A549 (cell line): ENCODE data around the gene ZNF646. TPM values are rescaled to one million over a fixed set of nuclear protein-coding genes. Genes with fewer than 3 reads are reported as not detected.

Experiments
- BHLHE40 ChIP-seq: IDR thresholded peaks from 2 replicates; pipeline ENCODE4 v1.6.1; 2012; ENCODE audit warnings: low read depth, low read length, inconsistent platforms
- CBX8 ChIP-seq: fragments of 200-600 bp; sonication (generic); IDR thresholded peaks from 2 replicates; pipeline ENCODE4 v1.6.1; 2016
- CEBPB ChIP-seq, 2 experiments: fragments of >200 bp in 1 of 2; sonication (Bioruptor Twin) in 1 of 2; formaldehyde crosslinking in 1 of 2; IDR thresholded peaks; 2 replicates each; pipeline ENCODE4 v1.6.1; 2012 to 2016
- CHD2 ChIP-seq: fragments of 150-350 bp; IDR thresholded peaks from 2 replicates; pipeline ENCODE4 v1.6.1; 2014; ENCODE audit warnings: low read length; ENCODE audit not compliant: partially characterized antibody
- EHF ChIP-seq: fragments of 250-450 bp; sonication (Bioruptor Pico); IDR thresholded peaks from 2 replicates; pipeline ENCODE4 v1.5.0; 2020; ENCODE audit warnings: mild to moderate bottlenecking
- EP300 ChIP-seq, 2 experiments: fragments of >200 bp; sonication (Bioruptor Twin); formaldehyde crosslinking; IDR thresholded peaks; 2 replicates in 1 of 2; 3 replicates in 1 of 2; pipeline ENCODE4 v1.6.1; 2016 to 2017
- ESRRA ChIP-seq: fragments of 150-350 bp; IDR thresholded peaks from 2 replicates; pipeline ENCODE4 v1.6.1; 2014; ENCODE audit warnings: mild to moderate bottlenecking, low read length, borderline replicate concordance
- FOXS1 ChIP-seq: fragments of 250-450 bp; sonication (Bioruptor Pico); IDR thresholded peaks from 2 replicates; pipeline ENCODE4 v1.5.0; 2020; ENCODE audit warnings: mild to moderate bottlenecking, moderate library complexity
- HEYL ChIP-seq: fragments of 250-450 bp; sonication (Bioruptor Pico); IDR thresholded peaks from 2 replicates; pipeline ENCODE4 v1.8.0; 2021; ENCODE audit warnings: mild to moderate bottlenecking, moderate library complexity
- HOXA7 ChIP-seq: fragments of 250-450 bp; sonication (Bioruptor Pico); IDR thresholded peaks from 2 replicates; pipeline ENCODE4 v1.5.0; 2020; ENCODE audit warnings: mild to moderate bottlenecking, moderate library complexity
- KDM1A ChIP-seq: fragments of 200-600 bp; sonication (generic); IDR thresholded peaks from 2 replicates; pipeline ENCODE4 v1.6.1; 2016; ENCODE audit warnings: low read depth, mild to moderate bottlenecking
- KDM5A ChIP-seq: fragments of 200-600 bp; sonication (generic); IDR thresholded peaks from 2 replicates; pipeline ENCODE4 v1.6.1; 2016; ENCODE audit warnings: antibody characterized with exemption, mild to moderate bottlenecking
- MAFK ChIP-seq: fragments of 450-650 bp; IDR thresholded peaks from 2 replicates; pipeline ENCODE4 v1.6.1; 2014; ENCODE audit not compliant: partially characterized antibody
- MAZ ChIP-seq: fragments of 150-350 bp; IDR thresholded peaks from 2 replicates; pipeline ENCODE4 v1.6.1; 2014; ENCODE audit warnings: antibody characterized with exemption, low read depth, low read length, borderline replicate concordance
- MYC ChIP-seq: IDR thresholded peaks from 2 replicates; pipeline ENCODE4 v1.6.1; 2012; ENCODE audit warnings: mild to moderate bottlenecking, inconsistent platforms, low read length, improper control_type of control experiment, borderline replicate concordance
- NR3C1 ChIP-seq: fragments of >200 bp; sonication (Bioruptor Twin); formaldehyde crosslinking; IDR thresholded peaks from 3 replicates; pipeline ENCODE4 v1.6.1; 2017
- RAD21 ChIP-seq, 2 experiments: fragments of >200 bp in 1 of 2; sonication (Bioruptor Twin) in 1 of 2; formaldehyde crosslinking in 1 of 2; IDR thresholded peaks in 1 of 2; conservative IDR thresholded peaks in 1 of 2; 2 replicates in 1 of 2; 3 replicates in 1 of 2; pipeline ENCODE4 v1.6.1; 2012 to 2018; ENCODE audit warnings: inconsistent platforms in 1 of 2
- RARB ChIP-seq: fragments of 250-450 bp; sonication (Bioruptor Pico); IDR thresholded peaks from 2 replicates; pipeline ENCODE4 v1.8.0; 2021; ENCODE audit warnings: mild to moderate bottlenecking, moderate library complexity
- RFX5 ChIP-seq: fragments of 450-650 bp; IDR thresholded peaks from 2 replicates; pipeline ENCODE4 v1.7.1; 2014; ENCODE audit warnings: antibody characterized with exemption, mild to moderate bottlenecking, moderate library complexity
- TFCP2L1 ChIP-seq: fragments of 250-450 bp; sonication (Bioruptor Pico); IDR thresholded peaks from 2 replicates; pipeline ENCODE4 v1.5.0; 2021; ENCODE audit warnings: mild to moderate bottlenecking
- ZC3H11A ChIP-seq: fragments of 450-650 bp; IDR thresholded peaks from 2 replicates; pipeline ENCODE4 v1.6.1; 2014; ENCODE audit warnings: antibody characterized with exemption, mild to moderate bottlenecking
- ZFP36 ChIP-seq: fragments of 450-650 bp; IDR thresholded peaks from 2 replicates; pipeline ENCODE4 v1.6.1; 2014; ENCODE audit warnings: borderline replicate concordance; ENCODE audit not compliant: partially characterized antibody
- ZNF302 ChIP-seq: fragments of 250-450 bp; sonication (Bioruptor Pico); IDR thresholded peaks from 2 replicates; pipeline ENCODE4 v1.9.0; 2021; ENCODE audit warnings: inconsistent platforms, mild to moderate bottlenecking, moderate library complexity
- polyA plus RNA-seq, 4 experiments: library from polyadenylated mRNA; depleted of rRNA in 3 of 4; stranded (reverse); fragments of >200 nt; fragmentation: RNase III in 1 of 4; extraction: RNeasy Plus Mini Kit Qiagen cat#74134 plus additional on column Dnase treatment in 1 of 4; gene quantifications; 2 replicates in 3 of 4; 3 replicates in 1 of 4; pipeline ENCODE4 v1.2.3, GENCODE V29; 2011 to 2017
- TF ChIP-seq, protein P1 (sequence below): IDR thresholded peaks from 2 replicates; pipeline ENCODE4 v1.6.1; 2012
- TF ChIP-seq, protein P2 (sequence below): fragments of 200-600 bp; sonication (generic); IDR thresholded peaks from 2 replicates; pipeline ENCODE4 v1.6.1; 2016; ENCODE audit warnings: antibody characterized with exemption, mild to moderate bottlenecking, moderate library complexity
- TF ChIP-seq, protein P3 (sequence below): fragments of >200 bp; sonication (Bioruptor Twin); formaldehyde crosslinking; IDR thresholded peaks from 3 replicates; pipeline ENCODE4 v1.6.1; 2016
- TF ChIP-seq, protein P4 (sequence below): fragments of 450-650 bp; IDR thresholded peaks from 2 replicates; pipeline ENCODE4 v1.6.1; 2014; ENCODE audit warnings: antibody characterized with exemption
- TF ChIP-seq, protein P5 (sequence below): fragments of >200 bp; sonication (Bioruptor Twin); formaldehyde crosslinking; IDR thresholded peaks from 3 replicates; pipeline ENCODE4 v1.5.1; 2016
- TF ChIP-seq, protein P6 (sequence below): fragments of 250-450 bp; sonication (Bioruptor Pico); IDR thresholded peaks from 2 replicates; pipeline ENCODE4 v1.5.0; 2020; ENCODE audit warnings: low read depth, mild to moderate bottlenecking, moderate library complexity
- TF ChIP-seq, protein P7 (sequence below): fragments of 150-350 bp; IDR thresholded peaks from 2 replicates; pipeline ENCODE4 v1.6.1; 2014; ENCODE audit warnings: low read depth, mild to moderate bottlenecking, low read length

Gene ZNF646
- polyA plus RNA-seq, 2 of the 4 experiments (the other 2 are of a cell fraction): 3.0 to 8.2 TPM

DNA sequence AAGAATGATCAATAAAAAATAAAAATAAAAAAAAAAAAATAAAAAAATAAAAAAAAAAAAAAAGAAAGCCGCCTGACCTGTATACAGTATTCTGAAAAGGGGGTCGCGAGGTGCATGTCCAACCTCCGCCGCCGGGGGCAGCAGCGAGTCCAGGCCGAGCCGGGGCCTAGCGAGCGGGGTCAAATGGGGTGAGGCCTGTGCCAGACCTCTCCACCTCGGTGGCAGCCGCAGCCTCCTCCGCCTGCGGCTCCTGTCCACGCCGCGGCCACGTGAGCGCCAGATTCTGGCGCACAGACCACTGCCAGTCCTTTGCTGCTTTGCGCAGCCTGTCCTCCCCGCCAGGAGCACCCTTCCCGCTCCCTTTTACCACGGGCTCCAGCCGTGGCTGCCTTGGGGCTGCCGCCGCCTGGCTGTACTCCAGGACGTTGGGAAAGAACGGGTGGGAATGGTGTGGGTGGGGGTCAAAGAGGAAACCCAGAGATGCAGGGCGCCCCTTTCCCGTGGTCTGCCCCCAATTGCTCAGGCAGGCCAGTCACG, 31.5 kb downstream of the ZNF646 start (continued):
- no peak for TF ChIP-seq BHLHE40
- TF ChIP-seq, protein P1, sequence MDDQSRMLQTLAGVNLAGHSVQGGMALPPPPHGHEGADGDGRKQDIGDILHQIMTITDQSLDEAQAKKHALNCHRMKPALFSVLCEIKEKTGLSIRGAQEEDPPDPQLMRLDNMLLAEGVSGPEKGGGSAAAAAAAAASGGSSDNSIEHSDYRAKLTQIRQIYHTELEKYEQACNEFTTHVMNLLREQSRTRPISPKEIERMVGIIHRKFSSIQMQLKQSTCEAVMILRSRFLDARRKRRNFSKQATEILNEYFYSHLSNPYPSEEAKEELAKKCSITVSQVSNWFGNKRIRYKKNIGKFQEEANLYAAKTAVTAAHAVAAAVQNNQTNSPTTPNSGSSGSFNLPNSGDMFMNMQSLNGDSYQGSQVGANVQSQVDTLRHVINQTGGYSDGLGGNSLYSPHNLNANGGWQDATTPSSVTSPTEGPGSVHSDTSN: no peak
- TF ChIP-seq ESRRA: no peak
- no peak for TF ChIP-seq CHD2
- TF ChIP-seq, protein P2, sequence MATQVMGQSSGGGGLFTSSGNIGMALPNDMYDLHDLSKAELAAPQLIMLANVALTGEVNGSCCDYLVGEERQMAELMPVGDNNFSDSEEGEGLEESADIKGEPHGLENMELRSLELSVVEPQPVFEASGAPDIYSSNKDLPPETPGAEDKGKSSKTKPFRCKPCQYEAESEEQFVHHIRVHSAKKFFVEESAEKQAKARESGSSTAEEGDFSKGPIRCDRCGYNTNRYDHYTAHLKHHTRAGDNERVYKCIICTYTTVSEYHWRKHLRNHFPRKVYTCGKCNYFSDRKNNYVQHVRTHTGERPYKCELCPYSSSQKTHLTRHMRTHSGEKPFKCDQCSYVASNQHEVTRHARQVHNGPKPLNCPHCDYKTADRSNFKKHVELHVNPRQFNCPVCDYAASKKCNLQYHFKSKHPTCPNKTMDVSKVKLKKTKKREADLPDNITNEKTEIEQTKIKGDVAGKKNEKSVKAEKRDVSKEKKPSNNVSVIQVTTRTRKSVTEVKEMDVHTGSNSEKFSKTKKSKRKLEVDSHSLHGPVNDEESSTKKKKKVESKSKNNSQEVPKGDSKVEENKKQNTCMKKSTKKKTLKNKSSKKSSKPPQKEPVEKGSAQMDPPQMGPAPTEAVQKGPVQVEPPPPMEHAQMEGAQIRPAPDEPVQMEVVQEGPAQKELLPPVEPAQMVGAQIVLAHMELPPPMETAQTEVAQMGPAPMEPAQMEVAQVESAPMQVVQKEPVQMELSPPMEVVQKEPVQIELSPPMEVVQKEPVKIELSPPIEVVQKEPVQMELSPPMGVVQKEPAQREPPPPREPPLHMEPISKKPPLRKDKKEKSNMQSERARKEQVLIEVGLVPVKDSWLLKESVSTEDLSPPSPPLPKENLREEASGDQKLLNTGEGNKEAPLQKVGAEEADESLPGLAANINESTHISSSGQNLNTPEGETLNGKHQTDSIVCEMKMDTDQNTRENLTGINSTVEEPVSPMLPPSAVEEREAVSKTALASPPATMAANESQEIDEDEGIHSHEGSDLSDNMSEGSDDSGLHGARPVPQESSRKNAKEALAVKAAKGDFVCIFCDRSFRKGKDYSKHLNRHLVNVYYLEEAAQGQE: no peak
- TF ChIP-seq HEYL (CRISPR knock-in tag): no peak
- no peak for TF ChIP-seq ZC3H11A
- TF ChIP-seq MAZ: no peak
- no peak for TF ChIP-seq NR3C1
- TF ChIP-seq, protein P3, sequence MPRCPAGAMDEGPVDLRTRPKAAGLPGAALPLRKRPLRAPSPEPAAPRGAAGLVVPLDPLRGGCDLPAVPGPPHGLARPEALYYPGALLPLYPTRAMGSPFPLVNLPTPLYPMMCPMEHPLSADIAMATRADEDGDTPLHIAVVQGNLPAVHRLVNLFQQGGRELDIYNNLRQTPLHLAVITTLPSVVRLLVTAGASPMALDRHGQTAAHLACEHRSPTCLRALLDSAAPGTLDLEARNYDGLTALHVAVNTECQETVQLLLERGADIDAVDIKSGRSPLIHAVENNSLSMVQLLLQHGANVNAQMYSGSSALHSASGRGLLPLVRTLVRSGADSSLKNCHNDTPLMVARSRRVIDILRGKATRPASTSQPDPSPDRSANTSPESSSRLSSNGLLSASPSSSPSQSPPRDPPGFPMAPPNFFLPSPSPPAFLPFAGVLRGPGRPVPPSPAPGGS: no peak
- TF ChIP-seq EHF (CRISPR knock-in tag): no peak
- no peak for TF ChIP-seq TFCP2L1
- TF ChIP-seq RAD21 (conservative IDR thresholded peaks at IDR 0.05 in 1 of 2, IDR thresholded peaks at IDR 0.05 in 1 of 2): peak; percentile 36 to 43; a peak in 4 of 5 replicates
- TF ChIP-seq FOXS1 (CRISPR knock-in tag): no peak
- no peak for TF ChIP-seq ZNF302 (CRISPR knock-in tag)
- no peak for TF ChIP-seq CEBPB (IDR thresholded peaks at IDR 0.05)
- TF ChIP-seq CBX8: no peak
- TF ChIP-seq, protein P4, sequence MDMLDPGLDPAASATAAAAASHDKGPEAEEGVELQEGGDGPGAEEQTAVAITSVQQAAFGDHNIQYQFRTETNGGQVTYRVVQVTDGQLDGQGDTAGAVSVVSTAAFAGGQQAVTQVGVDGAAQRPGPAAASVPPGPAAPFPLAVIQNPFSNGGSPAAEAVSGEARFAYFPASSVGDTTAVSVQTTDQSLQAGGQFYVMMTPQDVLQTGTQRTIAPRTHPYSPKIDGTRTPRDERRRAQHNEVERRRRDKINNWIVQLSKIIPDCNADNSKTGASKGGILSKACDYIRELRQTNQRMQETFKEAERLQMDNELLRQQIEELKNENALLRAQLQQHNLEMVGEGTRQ: peak; percentile 22; the same call in 1 of the 2 replicates
- no peak for TF ChIP-seq ZFP36
- TF ChIP-seq, protein P5, sequence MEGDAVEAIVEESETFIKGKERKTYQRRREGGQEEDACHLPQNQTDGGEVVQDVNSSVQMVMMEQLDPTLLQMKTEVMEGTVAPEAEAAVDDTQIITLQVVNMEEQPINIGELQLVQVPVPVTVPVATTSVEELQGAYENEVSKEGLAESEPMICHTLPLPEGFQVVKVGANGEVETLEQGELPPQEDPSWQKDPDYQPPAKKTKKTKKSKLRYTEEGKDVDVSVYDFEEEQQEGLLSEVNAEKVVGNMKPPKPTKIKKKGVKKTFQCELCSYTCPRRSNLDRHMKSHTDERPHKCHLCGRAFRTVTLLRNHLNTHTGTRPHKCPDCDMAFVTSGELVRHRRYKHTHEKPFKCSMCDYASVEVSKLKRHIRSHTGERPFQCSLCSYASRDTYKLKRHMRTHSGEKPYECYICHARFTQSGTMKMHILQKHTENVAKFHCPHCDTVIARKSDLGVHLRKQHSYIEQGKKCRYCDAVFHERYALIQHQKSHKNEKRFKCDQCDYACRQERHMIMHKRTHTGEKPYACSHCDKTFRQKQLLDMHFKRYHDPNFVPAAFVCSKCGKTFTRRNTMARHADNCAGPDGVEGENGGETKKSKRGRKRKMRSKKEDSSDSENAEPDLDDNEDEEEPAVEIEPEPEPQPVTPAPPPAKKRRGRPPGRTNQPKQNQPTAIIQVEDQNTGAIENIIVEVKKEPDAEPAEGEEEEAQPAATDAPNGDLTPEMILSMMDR: peak; percentile 60
- TF ChIP-seq MYC: peak; percentile 67; the same call in 1 of the 2 replicates
- no peak for TF ChIP-seq KDM1A
- no peak for TF ChIP-seq HOXA7 (CRISPR knock-in tag)
- no peak for TF ChIP-seq MAFK
- TF ChIP-seq, protein P6, sequence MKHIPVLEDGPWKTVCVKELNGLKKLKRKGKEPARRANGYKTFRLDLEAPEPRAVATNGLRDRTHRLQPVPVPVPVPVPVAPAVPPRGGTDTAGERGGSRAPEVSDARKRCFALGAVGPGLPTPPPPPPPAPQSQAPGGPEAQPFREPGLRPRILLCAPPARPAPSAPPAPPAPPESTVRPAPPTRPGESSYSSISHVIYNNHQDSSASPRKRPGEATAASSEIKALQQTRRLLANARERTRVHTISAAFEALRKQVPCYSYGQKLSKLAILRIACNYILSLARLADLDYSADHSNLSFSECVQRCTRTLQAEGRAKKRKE (CRISPR knock-in tag): peak; percentile 44; the same call in 1 of the 2 replicates
- TF ChIP-seq EP300 (IDR thresholded peaks at IDR 0.05): no peak
- no peak for TF ChIP-seq RFX5
- TF ChIP-seq, protein P7, sequence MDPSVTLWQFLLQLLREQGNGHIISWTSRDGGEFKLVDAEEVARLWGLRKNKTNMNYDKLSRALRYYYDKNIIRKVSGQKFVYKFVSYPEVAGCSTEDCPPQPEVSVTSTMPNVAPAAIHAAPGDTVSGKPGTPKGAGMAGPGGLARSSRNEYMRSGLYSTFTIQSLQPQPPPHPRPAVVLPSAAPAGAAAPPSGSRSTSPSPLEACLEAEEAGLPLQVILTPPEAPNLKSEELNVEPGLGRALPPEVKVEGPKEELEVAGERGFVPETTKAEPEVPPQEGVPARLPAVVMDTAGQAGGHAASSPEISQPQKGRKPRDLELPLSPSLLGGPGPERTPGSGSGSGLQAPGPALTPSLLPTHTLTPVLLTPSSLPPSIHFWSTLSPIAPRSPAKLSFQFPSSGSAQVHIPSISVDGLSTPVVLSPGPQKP: no peak
- no peak for TF ChIP-seq RARB
- no peak for TF ChIP-seq KDM5A
